ENCODE measurements around the gene CNIH2. TPM values are rescaled to one million over a fixed set of nuclear protein-coding genes. Genes with fewer than 3 reads are reported as not detected.
A peak's percentile ranks its signal among the peaks of the same experiment; 100 is the strongest.

The CNIH2 gene
- total RNA-seq (10 to 100 TPM in 1 of 5 experiments, 1 to 10 TPM in 4; 1.3 to 12.3 (median 2.9) TPM), polyA plus RNA-seq (not detected), total RNA-seq (1.9 reads per million, percentile 8 among the genes with 10 or more reads in this experiment)

GRCh38 chr11:66277471-66278362 lies at the start of gene CNIH2:
CNIH2 (plus strand) TSS chr11:66278175; CDS start chr11:66278457, 282 bp downstream.
- CTCF ChIA-PET = no interaction called here
- H3K36me3 ChIP-seq (ENCODE audit: control insufficient read depth in 2 of 3, insufficient read depth in 3 of 3, low read length in 3 of 3) = peaks cover 5 to 39% (median 6%) of the 10 kb centered on the region in 3 experiments
- peak within 1 kb of the TSS; percentile 50 for H3K27ac ChIP-seq (ENCODE audit: low read depth, low read length)
- H3K9me3 ChIP-seq (ENCODE audit: control insufficient read depth in 2 of 3, low read length in 3 of 3) = no peaks in the 10 kb centered on the region
- H3K4me1 Mint-ChIP-seq = peaks cover 20 to 46% (median 29%) of the 10 kb centered on the region in 7 donors
- H3K27me3 Mint-ChIP-seq = peaks cover 0 to 14% (median 0%) of the 10 kb centered on the region in 5 donors
- peaks cover 0 to 3% (median 0%) of the 10 kb centered on the region in 11 donors for H3K9me3 Mint-ChIP-seq
- peak within 1 kb of the TSS in 4 of 9 donors; percentile 37 to 80 (median 50) for H3K27ac Mint-ChIP-seq
- POLR2A ChIA-PET = interaction anchor here (0.6 to 6.8 kb wide), 6 partner anchors 8 to 389 kb away, joined by 3 to 56 read pairs (median 6); partner anchors contain the start of genes RAB1B and YIF1A
- H3K4me3 ChIP-seq (ENCODE audit: low read length) = no peak within 1 kb of the TSS
- H3K27me3 ChIP-seq (ENCODE audit: control insufficient read depth in 2 of 2, insufficient read depth in 2 of 2, low read length in 2 of 2) = no peaks in the 10 kb centered on the region
- H3K4me1 ChIP-seq (ENCODE audit: control insufficient read depth in 2 of 2, insufficient read depth in 2 of 2, low read length in 2 of 2) = peaks cover 20 to 24% of the 10 kb centered on the region in 2 donors
- peak within 1 kb of the TSS in 9 of 10 donors; percentile 47 to 81 (median 66) for H3K4me3 Mint-ChIP-seq
- ATAC-seq (peak; percentile 44), DNase-seq (peak in 7 of 9 donors; percentile 37 to 71 (median 51))
- intact Hi-C loops (cut with micrococcal nuclease) = loop anchor here (1.0 kb wide), 2 partner anchors 8 to 9 kb away; partner anchors contain the start of gene RAB1B (in 1 of the 2)
- peaks cover 4 to 15% (median 11%) of the 10 kb centered on the region in 5 donors for H3K36me3 Mint-ChIP-seq

GRCh38 chr11:66228521-66228920 lies 49.5 kb upstream of the CNIH2 start:
- intact Hi-C loops (cut with micrococcal nuclease) = no loop called here
- Mint-ChIP-seq H3K9me3 (peaks cover 0 to 6% (median 0%) of the 10 kb centered on the region in 11 donors), H3K4me1 (peaks cover 0 to 3% (median 0%) of the 10 kb centered on the region in 7 donors), H3K36me3 (peaks cover 0 to 48% (median 22%) of the 10 kb centered on the region in 5 donors), H3K27me3 (no peaks in the 10 kb centered on the region), H3K4me3 (no peak overlapping the region), H3K27ac (peak overlapping the region in 2 of 9 donors; percentile 70 to 78)
- H3K27me3 ChIP-seq (ENCODE audit: control insufficient read depth in 2 of 2, insufficient read depth in 2 of 2, low read length in 2 of 2) = no peaks in the 10 kb centered on the region
- DNase-seq (no peak), ATAC-seq (no peak)
- no peak overlapping the region for H3K4me3 ChIP-seq (ENCODE audit: low read length)
- H3K4me1 ChIP-seq (ENCODE audit: control insufficient read depth in 2 of 2, insufficient read depth in 2 of 2, low read length in 2 of 2) = no peaks in the 10 kb centered on the region
- CTCF ChIA-PET = interaction anchor here (1.2 kb wide), 1 partner anchor 30 kb away, joined by 3 read pairs; no protein-coding TSS in a partner anchor
- POLR2A ChIA-PET = no interaction called here
- H3K27ac ChIP-seq (ENCODE audit: low read depth, low read length) = no peak overlapping the region
- no peaks in the 10 kb centered on the region for H3K9me3 ChIP-seq (ENCODE audit: control insufficient read depth in 2 of 3, low read length in 3 of 3)
- peaks cover 22 to 90% (median 43%) of the 10 kb centered on the region in 3 experiments for H3K36me3 ChIP-seq (ENCODE audit: control insufficient read depth in 2 of 3, insufficient read depth in 3 of 3, low read length in 3 of 3)

GRCh38 chr11:66230156-66230555 lies 47.8 kb upstream of the CNIH2 start:
- Mint-ChIP-seq H3K36me3 (peaks cover under 1 to 57% (median 26%) of the 10 kb centered on the region in 5 donors), H3K4me1 (peaks cover 0 to 3% (median 0%) of the 10 kb centered on the region in 7 donors), H3K4me3 (no peak overlapping the region), H3K27me3 (no peaks in the 10 kb centered on the region), H3K27ac (peak overlapping the region in 2 of 9 donors; percentile 62 to 75), H3K9me3 (peaks cover 0 to 7% (median 0%) of the 10 kb centered on the region in 11 donors)
- no peak overlapping the region for H3K4me3 ChIP-seq (ENCODE audit: low read length)
- ATAC-seq = no peak
- H3K9me3 ChIP-seq (ENCODE audit: control insufficient read depth in 2 of 3, low read length in 3 of 3) = no peaks in the 10 kb centered on the region
- DNase-seq = no peak
- intact Hi-C loops (cut with micrococcal nuclease) = no loop called here
- H3K27me3 ChIP-seq (ENCODE audit: control insufficient read depth in 2 of 2, insufficient read depth in 2 of 2, low read length in 2 of 2) = no peaks in the 10 kb centered on the region
- CTCF ChIA-PET = interaction anchor here (1.5 kb wide), 1 partner anchor 8 kb away, joined by 5 read pairs; no protein-coding TSS in a partner anchor
- no peaks in the 10 kb centered on the region for H3K4me1 ChIP-seq (ENCODE audit: control insufficient read depth in 2 of 2, insufficient read depth in 2 of 2, low read length in 2 of 2)
- POLR2A ChIA-PET = interaction anchor here (1.0 kb wide), 1 partner anchor 9 kb away, joined by 3 read pairs; no protein-coding TSS in a partner anchor
- H3K27ac ChIP-seq (ENCODE audit: low read depth, low read length) = no peak overlapping the region
- peaks cover 22 to 91% (median 52%) of the 10 kb centered on the region in 3 experiments for H3K36me3 ChIP-seq (ENCODE audit: control insufficient read depth in 2 of 3, insufficient read depth in 3 of 3, low read length in 3 of 3)

- intact Hi-C loops (cut with micrococcal nuclease) = no loop called here
- peaks cover 0 to 7% (median 0%) of the 10 kb centered on the region in 11 donors for H3K9me3 Mint-ChIP-seq
These were observed 47.0 kb upstream of the CNIH2 start for GRCh38 chr11:66230978-66231377.

GRCh38 chr11:66231561-66231960 lies 46.4 kb upstream of the CNIH2 start:
- Histone ChIP-seq H3K9me3 (ENCODE audit: control insufficient read depth in 2 of 3, low read length in 3 of 3) (no peaks in the 10 kb centered on the region), H3K27me3 (ENCODE audit: control insufficient read depth in 2 of 2, insufficient read depth in 2 of 2, low read length in 2 of 2) (no peaks in the 10 kb centered on the region), H3K27ac (ENCODE audit: low read depth, low read length) (no peak overlapping the region), H3K4me1 (ENCODE audit: control insufficient read depth in 2 of 2, insufficient read depth in 2 of 2, low read length in 2 of 2) (no peaks in the 10 kb centered on the region), H3K36me3 (ENCODE audit: control insufficient read depth in 2 of 3, insufficient read depth in 3 of 3, low read length in 3 of 3) (peaks cover 22 to 94% (median 58%) of the 10 kb centered on the region in 3 experiments), H3K4me3 (ENCODE audit: low read length) (no peak overlapping the region)
- intact Hi-C loops (cut with micrococcal nuclease) = no loop called here
- CTCF ChIA-PET = interaction anchor here (1.5 kb wide), 1 partner anchor 9 kb away, joined by 5 read pairs; no protein-coding TSS in a partner anchor
- no peak for DNase-seq
- Mint-ChIP-seq H3K9me3 (peaks cover 0 to 7% (median 0%) of the 10 kb centered on the region in 11 donors), H3K27ac (peak overlapping the region in 5 of 9 donors; percentile 16 to 80 (median 59)), H3K36me3 (peaks cover 8 to 64% (median 30%) of the 10 kb centered on the region in 5 donors), H3K4me3 (no peak overlapping the region), H3K27me3 (no peaks in the 10 kb centered on the region), H3K4me1 (peaks cover 0 to 5% (median 0%) of the 10 kb centered on the region in 7 donors)
- no peak for ATAC-seq
- POLR2A ChIA-PET = interaction anchor here (1.0 kb wide), 1 partner anchor 58 kb away, joined by 3 read pairs; the partner anchor contains the start of gene YIF1A

More at GRCh38 chr11:66230978-66231377, 47.0 kb upstream of the CNIH2 start:
- ChIA-PET CTCF (interaction anchor here (1.5 kb wide), 1 partner anchor 8 kb away, joined by 5 read pairs; no protein-coding TSS in a partner anchor), POLR2A (interaction anchor here (1.0 kb wide), 1 partner anchor 58 kb away, joined by 3 read pairs; the partner anchor contains the start of gene YIF1A)
- Mint-ChIP-seq H3K4me1 (peaks cover 0 to 5% (median 0%) of the 10 kb centered on the region in 7 donors), H3K4me3 (no peak overlapping the region), H3K36me3 (peaks cover 8 to 64% (median 30%) of the 10 kb centered on the region in 5 donors), H3K27me3 (no peaks in the 10 kb centered on the region), H3K27ac (no peak overlapping the region)
- no peaks in the 10 kb centered on the region for H3K9me3 ChIP-seq (ENCODE audit: control insufficient read depth in 2 of 3, low read length in 3 of 3)
- DNase-seq = no peak
- peaks cover 22 to 94% (median 58%) of the 10 kb centered on the region in 3 experiments for H3K36me3 ChIP-seq (ENCODE audit: control insufficient read depth in 2 of 3, insufficient read depth in 3 of 3, low read length in 3 of 3)
- ATAC-seq = no peak
- no peaks in the 10 kb centered on the region for H3K4me1 ChIP-seq (ENCODE audit: control insufficient read depth in 2 of 2, insufficient read depth in 2 of 2, low read length in 2 of 2)
- no peak overlapping the region for H3K4me3 ChIP-seq (ENCODE audit: low read length)
- no peaks in the 10 kb centered on the region for H3K27me3 ChIP-seq (ENCODE audit: control insufficient read depth in 2 of 2, insufficient read depth in 2 of 2, low read length in 2 of 2)
- no peak overlapping the region for H3K27ac ChIP-seq (ENCODE audit: low read depth, low read length)

- DNase-seq (no peak), ATAC-seq (no peak)
- H3K4me3 ChIP-seq (ENCODE audit: low read length) = no peak overlapping the region
- Mint-ChIP-seq H3K9me3 (peaks cover 0 to 7% (median 0%) of the 10 kb centered on the region in 11 donors), H3K27me3 (no peaks in the 10 kb centered on the region), H3K4me3 (no peak overlapping the region), H3K36me3 (peaks cover 8 to 62% (median 30%) of the 10 kb centered on the region in 5 donors), H3K4me1 (peaks cover 0 to 5% (median 0%) of the 10 kb centered on the region in 7 donors), H3K27ac (peak overlapping the region in 3 of 9 donors; percentile 32 to 55 (median 41))
- H3K4me1 ChIP-seq (ENCODE audit: control insufficient read depth in 2 of 2, insufficient read depth in 2 of 2, low read length in 2 of 2) = no peaks in the 10 kb centered on the region
- H3K9me3 ChIP-seq (ENCODE audit: control insufficient read depth in 2 of 3, low read length in 3 of 3) = no peaks in the 10 kb centered on the region
- intact Hi-C loops (cut with micrococcal nuclease) = no loop called here
- H3K36me3 ChIP-seq (ENCODE audit: control insufficient read depth in 2 of 3, insufficient read depth in 3 of 3, low read length in 3 of 3) = peaks cover 22 to 91% (median 52%) of the 10 kb centered on the region in 3 experiments
- H3K27ac ChIP-seq (ENCODE audit: low read depth, low read length) = no peak overlapping the region
- POLR2A ChIA-PET = interaction anchor here (0.9 kb wide), 1 partner anchor 18 kb away, joined by 3 read pairs; no protein-coding TSS in a partner anchor
- H3K27me3 ChIP-seq (ENCODE audit: control insufficient read depth in 2 of 2, insufficient read depth in 2 of 2, low read length in 2 of 2) = no peaks in the 10 kb centered on the region
- CTCF ChIA-PET = no interaction called here
These were observed 45.2 kb upstream of the CNIH2 start for GRCh38 chr11:66232769-66233168.

Measured in naive thymus-derived CD4-positive, alpha-beta T cell (primary cell).